Right lobe of liver (tissue), 6 donors: ENCODE measurements around the gene CBL. TPM values are rescaled to one million over a fixed set of nuclear protein-coding genes. Genes with fewer than 3 reads are reported as not detected.

ENCODE experiments used
- ATAC-seq, 4 donors: fragments of 200-7000 bp; cut with Tn5 transposase; one replicate each; pipeline ENCODE4 v1.9.1; 2020; ENCODE audit warnings: mild to moderate bottlenecking in 4 of 4, moderate library complexity in 4 of 4
- DNase-seq, 3 donors: peaks; one replicate each; pipeline ENCODE4 v3.0.0-alpha.2; 2020
- H3K27ac ChIP-seq, 3 donors: fragments of 200-600 bp; one replicate each; pipeline ENCODE4 v1.8.0; 2022
- H3K27me3 ChIP-seq, 2 donors: fragments of 200-600 bp; one replicate each; pipeline ENCODE4 v1.8.0; 2022
- H3K36me3 ChIP-seq, 4 donors: fragments of 200-600 bp; sonication (generic) in 1 of 4; one replicate each; pipeline versions ENCODE4 v1.5.1 to v1.8.0; 2017 to 2022; ENCODE audit warnings: control low read depth in 1 of 4
- H3K4me1 ChIP-seq, 4 donors: fragments of 200-600 bp; sonication (generic) in 1 of 4; one replicate each; pipeline versions ENCODE4 v1.5.1 to v1.8.0; 2017 to 2022; ENCODE audit warnings: control low read depth in 1 of 4
- H3K4me3 ChIP-seq, 3 donors: fragments of 200-600 bp; one replicate each; pipeline ENCODE4 v1.8.0; 2022
- H3K9me3 ChIP-seq, 4 donors: fragments of 200-600 bp; sonication (generic) in 1 of 4; one replicate each; pipeline versions ENCODE4 v1.5.1 to v1.8.0; 2017 to 2022; ENCODE audit warnings: control low read depth in 1 of 4
- POLR2A ChIP-seq: fragments of 450-650 bp; IDR thresholded peaks from one replicate; pipeline ENCODE4 v1.6.1; 2017; ENCODE audit warnings: antibody characterized with exemption, mild to moderate bottlenecking
- WGBS: methylation state at CpG from one replicate; pipeline ENCODE4 v1.1.6; 2018; ENCODE audit warnings: low coverage, low lambda C conversion rate; ENCODE audit not compliant: insufficient coverage; ENCODE audit errors: missing lambda C conversion rate; 5-methylcytosine and 5-hydroxymethylcytosine counted together
- intact Hi-C, 2 donors: fragments of 100-400 bp; cut with DNase I; formaldehyde crosslinking; loops; one replicate each; pipeline versions ENCODE4 v1.11.2 to v1.14.1; 2022
- total RNA-seq, 6 experiments: library from RNA; depleted of rRNA in 2 of 6; stranded (reverse); fragments of >200 nt in 2 of 6; fragmentation: NEBNext Ultra II Directional in 3 of 6; extraction: Animal tissue kit (Norgen Biotek cat#: 25700) in 3 of 6; gene quantifications; one replicate each; pipeline versions ENCODE4 v1.1.0 to v1.2.4, GENCODE V29; 2016 to 2023
- TF ChIP-seq, protein P1 (sequence below), 4 donors: fragments of 200-600 bp in 3 of 4; fragments of 450-650 bp in 1 of 4; IDR thresholded peaks; one replicate each; pipeline versions ENCODE4 v1.5.1 to v1.8.0; 2016 to 2022; ENCODE audit warnings: antibody characterized with exemption in 4 of 4, mild to moderate bottlenecking in 2 of 4
- donor health status: DM: no; HTN: yes; CAD: no.
- donor health status: DM: no; HTN: no; CAD: no.
- donor health status: DM: no; HTN: no; CAD: no.
- donor health status: DM: no; HTN: yes; CAD: no.
- donor health status: DM: no; HTN: yes; CAD: no.

CBL gene
- total RNA-seq, 6 experiments from 2014 or later: 3.1 to 7.1 (median 4.6) TPM

DNA sequence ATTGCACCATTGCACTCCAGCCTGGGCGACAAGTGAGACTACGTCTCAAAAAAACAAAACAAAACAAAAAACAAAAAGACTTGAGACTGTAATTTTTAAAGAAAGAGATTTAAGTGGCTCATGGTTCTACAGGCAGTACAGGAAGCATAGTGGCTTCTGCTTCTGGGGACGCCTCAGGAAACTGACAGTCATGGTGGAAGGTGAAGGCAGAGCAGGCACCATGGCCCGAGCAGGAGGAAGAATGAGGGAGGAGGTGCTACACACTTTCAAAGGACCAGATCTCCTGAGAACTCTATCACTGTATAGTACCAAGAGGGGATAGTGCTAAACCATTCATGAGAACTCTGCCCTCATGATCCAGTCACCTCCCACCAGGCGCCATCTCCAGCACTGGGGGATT is 52.0 kb downstream of the CBL start:
- no peak for ATAC-seq
- 66% methylated on average over 5 of the region's 5 CpGs for WGBS
- Histone ChIP-seq H3K4me3 (no peak overlapping the region), H3K27me3 (no peaks in the 10 kb centered on the region), H3K9me3 (no peaks in the 10 kb centered on the region), H3K27ac (no peak overlapping the region), H3K4me1 (no peaks in the 10 kb centered on the region), H3K36me3 (no peaks in the 10 kb centered on the region)
- intact Hi-C loops: no loop called here
- TF ChIP-seq, protein P1, sequence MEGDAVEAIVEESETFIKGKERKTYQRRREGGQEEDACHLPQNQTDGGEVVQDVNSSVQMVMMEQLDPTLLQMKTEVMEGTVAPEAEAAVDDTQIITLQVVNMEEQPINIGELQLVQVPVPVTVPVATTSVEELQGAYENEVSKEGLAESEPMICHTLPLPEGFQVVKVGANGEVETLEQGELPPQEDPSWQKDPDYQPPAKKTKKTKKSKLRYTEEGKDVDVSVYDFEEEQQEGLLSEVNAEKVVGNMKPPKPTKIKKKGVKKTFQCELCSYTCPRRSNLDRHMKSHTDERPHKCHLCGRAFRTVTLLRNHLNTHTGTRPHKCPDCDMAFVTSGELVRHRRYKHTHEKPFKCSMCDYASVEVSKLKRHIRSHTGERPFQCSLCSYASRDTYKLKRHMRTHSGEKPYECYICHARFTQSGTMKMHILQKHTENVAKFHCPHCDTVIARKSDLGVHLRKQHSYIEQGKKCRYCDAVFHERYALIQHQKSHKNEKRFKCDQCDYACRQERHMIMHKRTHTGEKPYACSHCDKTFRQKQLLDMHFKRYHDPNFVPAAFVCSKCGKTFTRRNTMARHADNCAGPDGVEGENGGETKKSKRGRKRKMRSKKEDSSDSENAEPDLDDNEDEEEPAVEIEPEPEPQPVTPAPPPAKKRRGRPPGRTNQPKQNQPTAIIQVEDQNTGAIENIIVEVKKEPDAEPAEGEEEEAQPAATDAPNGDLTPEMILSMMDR (IDR thresholded peaks at IDR 0.05): no peak
- no peak for TF ChIP-seq POLR2A
- no peak for DNase-seq

DNA sequence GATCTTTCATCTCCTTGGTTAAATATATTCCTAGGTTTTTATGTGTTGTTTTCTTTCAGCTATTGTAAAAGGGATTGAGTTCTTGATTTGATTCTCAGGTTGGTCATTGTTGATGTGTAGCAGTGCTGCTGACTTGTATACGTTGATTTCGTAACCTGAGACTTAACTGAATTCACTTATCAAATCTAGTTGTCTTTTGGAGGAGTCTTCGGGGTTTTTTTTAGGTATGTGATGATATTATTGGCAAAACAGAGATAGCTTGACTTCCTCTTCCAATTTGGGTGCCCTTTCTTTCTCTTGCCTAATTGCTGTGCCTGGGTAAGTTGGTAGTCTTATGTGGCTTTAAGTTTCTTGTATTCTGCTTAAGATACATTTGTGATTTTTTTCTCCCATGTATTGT is 52.8 kb downstream of the CBL start:
- no peak for DNase-seq
- ATAC-seq: no peak
- Histone ChIP-seq H3K9me3 (no peaks in the 10 kb centered on the region), H3K4me3 (no peak overlapping the region), H3K4me1 (no peaks in the 10 kb centered on the region), H3K36me3 (no peaks in the 10 kb centered on the region), H3K27ac (no peak overlapping the region), H3K27me3 (no peaks in the 10 kb centered on the region)
- intact Hi-C loops: no loop called here
- TF ChIP-seq, protein P1 (IDR thresholded peaks at IDR 0.05): no peak
- no peak for TF ChIP-seq POLR2A
- WGBS: 64% methylated on average over 3 of the region's 3 CpGs

DNA sequence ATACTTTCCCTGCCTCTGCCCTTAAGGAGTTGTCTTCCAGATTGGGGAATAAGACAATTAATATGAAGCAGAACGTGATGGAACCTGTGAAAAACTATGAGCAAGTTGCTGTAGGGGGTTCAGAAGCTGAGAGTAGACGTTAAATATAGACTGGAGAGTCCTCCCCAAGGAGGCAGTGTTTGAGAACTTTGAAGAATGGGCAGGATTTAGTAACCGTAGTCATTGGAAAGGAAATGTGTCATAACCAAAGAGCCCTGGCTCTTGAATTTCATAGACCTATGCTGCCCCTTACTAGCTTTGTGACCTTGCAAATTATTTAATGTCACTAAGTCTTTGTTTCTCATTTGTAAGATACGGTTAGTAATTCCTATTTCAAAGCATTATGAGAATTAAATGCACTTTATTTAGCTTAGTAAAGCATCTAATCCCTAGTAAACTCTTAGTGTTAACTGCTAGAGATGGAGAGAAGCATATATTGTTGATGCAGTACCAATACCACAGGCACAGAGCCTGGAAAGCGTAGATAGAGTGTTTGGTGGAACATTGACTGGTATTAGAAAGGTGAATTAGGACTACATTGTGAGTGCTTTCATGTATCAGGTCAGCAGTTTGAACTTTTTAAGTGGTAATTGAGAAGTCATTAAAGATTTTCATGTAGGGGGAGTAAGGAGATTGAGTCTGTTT is 56.7 kb downstream of the CBL start:
- Histone ChIP-seq H3K9me3 (no peaks in the 10 kb centered on the region), H3K36me3 (no peaks in the 10 kb centered on the region), H3K4me1 (no peaks in the 10 kb centered on the region), H3K27ac (peak overlapping the region; percentile 4 to 37 (median 27)), H3K4me3 (no peak overlapping the region), H3K27me3 (no peaks in the 10 kb centered on the region)
- ATAC-seq: peak in 3 of 4 donors; percentile 28 to 47 (median 33)
- DNase-seq: no peak
- WGBS: 68% methylated on average over 5 of the region's 5 CpGs
- intact Hi-C loops: no loop called here
- TF ChIP-seq, protein P1 (IDR thresholded peaks at IDR 0.05): no peak
- TF ChIP-seq POLR2A: no peak

DNA sequence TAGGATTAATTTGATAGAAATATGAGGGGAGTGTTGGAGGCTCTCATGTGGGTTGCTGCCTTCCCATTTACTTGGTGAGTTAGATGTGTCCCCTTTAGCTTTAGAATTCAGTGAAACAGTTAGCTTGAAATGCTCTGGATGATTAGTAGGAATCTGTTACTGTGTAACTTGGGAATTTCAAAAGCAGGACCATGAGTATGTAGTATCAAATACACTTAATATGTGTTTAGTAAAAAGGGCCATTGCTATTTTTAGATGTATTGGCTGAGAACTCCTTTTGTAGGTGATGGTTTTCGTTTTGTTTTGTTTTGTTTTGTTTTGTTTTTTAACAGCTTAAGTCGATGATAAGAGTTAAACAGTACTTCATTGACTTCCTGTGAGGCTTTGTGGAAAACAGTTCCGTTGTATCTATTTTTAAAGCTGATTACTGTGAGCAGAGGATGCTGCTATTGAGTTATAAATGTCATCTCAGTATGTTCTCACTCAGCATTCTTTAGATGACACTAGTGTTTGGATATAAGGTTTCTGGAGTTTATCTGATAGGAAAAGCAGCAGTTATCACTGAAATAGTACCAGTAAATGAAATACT is 57.3 kb downstream of the CBL start:
- no peak overlapping the region for H3K4me3 ChIP-seq
- ATAC-seq: peak; percentile 52 to 74 (median 62)
- peak overlapping the region; percentile 4 to 37 (median 27) for H3K27ac ChIP-seq
- no peaks in the 10 kb centered on the region for H3K27me3 ChIP-seq
- no peak for TF ChIP-seq POLR2A
- TF ChIP-seq, protein P1 (IDR thresholded peaks at IDR 0.05): no peak
- intact Hi-C loops: no loop called here
- no peaks in the 10 kb centered on the region for H3K4me1 ChIP-seq
- WGBS: 24% methylated on average over 3 of the region's 3 CpGs
- H3K36me3 ChIP-seq: no peaks in the 10 kb centered on the region
- DNase-seq: no peak
- no peaks in the 10 kb centered on the region for H3K9me3 ChIP-seq
